Neural cell (in vitro differentiated cells): Measurements from ENCODE around the gene PHOSPHO2. TPM values are rescaled to one million over a fixed set of nuclear protein-coding genes. Genes with fewer than 3 reads are reported as not detected.

Experiments used
- H2AFZ ChIP-seq: fragments of 200-600, 300-800 bp; sonication (generic), shearing (Covaris generic); 2 replicates; pipeline ENCODE4 v1.6.0; 2014; ENCODE audit warnings: low read depth, mild to moderate bottlenecking, antibody characterized with exemption, low read length, moderate library complexity
- H3F3A ChIP-seq: fragments of 200-600 bp; shearing (Covaris generic); 2 replicates; pipeline ENCODE4 v1.6.1; 2016; ENCODE audit warnings: mild to moderate bottlenecking, moderate library complexity, mixed read lengths, antibody characterized with exemption, low read length; ENCODE audit not compliant: insufficient read depth, poor library complexity, severe bottlenecking
- H3K27ac ChIP-seq: fragments of 200-600, 300-800 bp; sonication (generic), shearing (Covaris generic); 2 replicates; pipeline ENCODE4 v1.5.1; 2014; ENCODE audit warnings: mild to moderate bottlenecking, low read length, moderate library complexity
- H3K27me3 ChIP-seq: fragments of 300-800, 200-600 bp; sonication (generic), shearing (Covaris generic); 2 replicates; pipeline ENCODE4 v1.6.0; 2014; ENCODE audit warnings: mild to moderate bottlenecking, low read depth, low read length, moderate library complexity; ENCODE audit not compliant: insufficient read depth
- H3K36me3 ChIP-seq: fragments of 300-800, 200-600 bp; sonication (generic), shearing (Covaris generic); 2 replicates; pipeline ENCODE4 v1.5.1; 2014; ENCODE audit warnings: mild to moderate bottlenecking, antibody characterized with exemption, low read length, moderate library complexity; ENCODE audit not compliant: insufficient read depth
- H3K4me2 ChIP-seq: fragments of 300-800, 200-600 bp; sonication (generic), shearing (Covaris generic); 2 replicates; pipeline ENCODE4 v1.6.0; 2014; ENCODE audit warnings: mild to moderate bottlenecking, low read length
- H3K4me3 ChIP-seq: fragments of 300-800, 200-600 bp; sonication (generic), shearing (Covaris generic); 2 replicates; pipeline ENCODE4 v1.5.1; 2014; ENCODE audit warnings: mild to moderate bottlenecking, low read length, moderate library complexity
- H3K79me2 ChIP-seq: fragments of 200-600 bp; shearing (Covaris generic); replicated peaks from 2 replicates; pipeline ENCODE4 v1.6.0; 2014; ENCODE audit warnings: mild to moderate bottlenecking, low read length, moderate library complexity; ENCODE audit not compliant: insufficient read depth
- H3K9ac ChIP-seq: fragments of 300-800, 200-600 bp; sonication (generic), shearing (Covaris generic); 2 replicates; pipeline ENCODE4 v1.6.1; 2016; ENCODE audit warnings: mild to moderate bottlenecking, low read length, mixed read lengths
- H3K9me2 ChIP-seq: fragments of 200-600 bp; shearing (Covaris generic); 2 replicates; pipeline ENCODE4 v1.6.1; 2016; ENCODE audit warnings: mild to moderate bottlenecking, low read length, mixed read lengths; ENCODE audit not compliant: insufficient read depth
- H3K9me3 ChIP-seq: fragments of 200-600, 300-800 bp; sonication (generic), shearing (Covaris generic); 2 replicates; pipeline ENCODE4 v1.6.1; 2016; ENCODE audit warnings: mild to moderate bottlenecking, mixed run types, low read length, moderate library complexity, mixed read lengths
- H4K20me1 ChIP-seq: fragments of 200-600 bp; shearing (Covaris generic); 2 replicates; pipeline ENCODE4 v1.6.1; 2016; ENCODE audit warnings: mild to moderate bottlenecking, mixed run types; ENCODE audit not compliant: insufficient read depth
- CTCF ChIP-seq: fragments of 450-650 bp; IDR thresholded peaks from 2 replicates; pipeline ENCODE4 v1.5.1; 2014; ENCODE audit warnings: antibody characterized with exemption, mild to moderate bottlenecking, moderate library complexity; ENCODE audit not compliant: poor library complexity, severe bottlenecking
- EP300 ChIP-seq: fragments of 450-650 bp; conservative IDR thresholded peaks from 2 replicates; pipeline ENCODE4 v1.6.1; 2014; ENCODE audit warnings: antibody characterized with exemption, mild to moderate bottlenecking, moderate library complexity; ENCODE audit not compliant: poor library complexity, severe bottlenecking
- EZH2 ChIP-seq: fragments of 200-600, 300-800 bp; shearing (Covaris generic), sonication (generic); IDR thresholded peaks from 2 replicates; pipeline ENCODE4 v1.6.1; 2014; ENCODE audit warnings: antibody characterized with exemption, low read length, borderline replicate concordance, mild to moderate bottlenecking; ENCODE audit not compliant: insufficient read depth, poor library complexity, severe bottlenecking
- MXI1 ChIP-seq: fragments of 450-650 bp; conservative IDR thresholded peaks from 2 replicates; pipeline ENCODE4 v1.6.1; 2014; ENCODE audit warnings: antibody characterized with exemption, mild to moderate bottlenecking; ENCODE audit not compliant: poor library complexity, severe bottlenecking
- POLR2AphosphoS5 ChIP-seq: IDR thresholded peaks from 2 replicates; pipeline ENCODE4 v1.6.1; 2012
- RAD21 ChIP-seq: fragments of 450-650 bp; conservative IDR thresholded peaks from 2 replicates; pipeline ENCODE4 v1.6.1; 2014; ENCODE audit warnings: antibody characterized with exemption, mild to moderate bottlenecking, moderate library complexity
- REST ChIP-seq: IDR thresholded peaks from 2 replicates; pipeline ENCODE4 v1.6.1; 2012; ENCODE audit warnings: borderline replicate concordance
- SMC3 ChIP-seq: fragments of 450-650 bp; conservative IDR thresholded peaks from 2 replicates; pipeline ENCODE4 v1.6.1; 2014; ENCODE audit warnings: antibody characterized with exemption, mild to moderate bottlenecking, moderate library complexity; ENCODE audit not compliant: poor library complexity
- TAF1 ChIP-seq: IDR thresholded peaks from 2 replicates; pipeline ENCODE4 v1.6.1; 2012; ENCODE audit warnings: low read depth
- polyA plus RNA-seq: library from polyadenylated mRNA; depleted of rRNA; stranded (reverse); fragments of >200 nt; gene quantifications from 2 replicates; pipeline ENCODE4 v1.2.3, GENCODE V29; 2014

Gene PHOSPHO2
- polyA plus RNA-seq, 1 donor from 2014 or later = 25.4 TPM

- H3K79me2 ChIP-seq = no peaks in the 10 kb centered on the region
- no peaks in the 10 kb centered on the region for H4K20me1 ChIP-seq
- no peaks in the 10 kb centered on the region for H3F3A ChIP-seq
- H3K4me3 ChIP-seq = no peak overlapping the region
- no peaks in the 10 kb centered on the region for H3K36me3 ChIP-seq
- no peak for TF ChIP-seq MXI1
- no peak for TF ChIP-seq RAD21
- H3K27ac ChIP-seq = no peak overlapping the region
- no peaks in the 10 kb centered on the region for H3K27me3 ChIP-seq
- H3K4me2 ChIP-seq = no peak overlapping the region
- no peak overlapping the region for H2AFZ ChIP-seq
- H3K9me2 ChIP-seq = no peaks in the 10 kb centered on the region
- H3K9ac ChIP-seq = no peak overlapping the region
- H3K9me3 ChIP-seq = no peaks in the 10 kb centered on the region
These were observed 38.1 kb upstream of the PHOSPHO2 start for GRCh38 chr2:169656164-169656563.

GRCh38 chr2:169658877-169659276 lies 35.4 kb upstream of the PHOSPHO2 start:
- no peaks in the 10 kb centered on the region for H3K9me3 ChIP-seq
- H3K36me3 ChIP-seq = no peaks in the 10 kb centered on the region
- no peak overlapping the region for H3K4me2 ChIP-seq
- no peak overlapping the region for H2AFZ ChIP-seq
- H3K27me3 ChIP-seq = no peaks in the 10 kb centered on the region
- no peaks in the 10 kb centered on the region for H3F3A ChIP-seq
- H3K27ac ChIP-seq = no peak overlapping the region
- H3K79me2 ChIP-seq = no peaks in the 10 kb centered on the region
- no peak overlapping the region for H3K9ac ChIP-seq
- no peaks in the 10 kb centered on the region for H3K9me2 ChIP-seq
- TF ChIP-seq CTCF (no peak), EZH2 (no peak), REST (no peak), RAD21 (no peak), POLR2AphosphoS5 (no peak), EP300 (no peak), SMC3 (no peak), MXI1 (no peak), TAF1 (no peak)
- no peak overlapping the region for H3K4me3 ChIP-seq
- H4K20me1 ChIP-seq = no peaks in the 10 kb centered on the region

- TF ChIP-seq CTCF (no peak), REST (no peak), EP300 (no peak), EZH2 (no peak), TAF1 (no peak), SMC3 (no peak), RAD21 (no peak), POLR2AphosphoS5 (no peak), MXI1 (no peak)
- H3F3A ChIP-seq = no peaks in the 10 kb centered on the region
- H4K20me1 ChIP-seq = no peaks in the 10 kb centered on the region
- H3K36me3 ChIP-seq = no peaks in the 10 kb centered on the region
- no peak overlapping the region for H3K9ac ChIP-seq
- H3K79me2 ChIP-seq = no peaks in the 10 kb centered on the region
- H3K27me3 ChIP-seq = no peaks in the 10 kb centered on the region
- no peak overlapping the region for H2AFZ ChIP-seq
- H3K27ac ChIP-seq = no peak overlapping the region
- H3K4me2 ChIP-seq = no peak overlapping the region
- no peak overlapping the region for H3K4me3 ChIP-seq
- no peaks in the 10 kb centered on the region for H3K9me3 ChIP-seq
- no peaks in the 10 kb centered on the region for H3K9me2 ChIP-seq
These were observed 34.9 kb upstream of the PHOSPHO2 start for GRCh38 chr2:169659320-169659719.
